Skeletal muscle satellite cell (primary cell): ENCODE results near the gene DNMBP.
"Not testable (repeated sequence)": the region's sequence is repeated elsewhere in the genome, so short reads cannot be mapped to it uniquely, and the experiment has no call there.

ENCODE experiments used
- H3K27me3 ChIP-seq: 2 replicates; pipeline ENCODE4 v1.7.0; 2013; ENCODE audit warnings: low read length; ENCODE audit not compliant: control insufficient read depth, insufficient read depth
- H3K36me3 ChIP-seq: 2 replicates; pipeline ENCODE4 v1.7.0; 2013; ENCODE audit warnings: mild to moderate bottlenecking, control low read depth, low read length; ENCODE audit not compliant: insufficient read depth
- H3K4me1 ChIP-seq: 2 replicates; pipeline ENCODE4 v1.7.0; 2013; ENCODE audit warnings: low read length; ENCODE audit not compliant: control insufficient read depth, insufficient read depth
- H3K4me2 ChIP-seq: 2 replicates; pipeline ENCODE4 v1.7.0; 2013; ENCODE audit warnings: mild to moderate bottlenecking, low read length
- H3K4me3 ChIP-seq: 2 replicates; pipeline ENCODE4 v1.7.0; 2013; ENCODE audit warnings: low read length
- H3K9ac ChIP-seq: 2 replicates; pipeline ENCODE4 v1.7.0; 2013; ENCODE audit warnings: mild to moderate bottlenecking, low read depth, low read length, moderate library complexity
- H3K9me3 ChIP-seq: replicated peaks from 2 replicates; pipeline ENCODE4 v1.7.0; 2013; ENCODE audit warnings: mild to moderate bottlenecking, control low read depth, low read length

Gene DNMBP

GRCh38 chr10:99849536-99849935 lies 160.2 kb downstream of the DNMBP start:
- Histone ChIP-seq H3K4me3 (no peak overlapping the region), H3K9me3 (no peaks in the 10 kb centered on the region), H3K27me3 (no peaks in the 10 kb centered on the region), H3K4me2 (no peak overlapping the region), H3K36me3 (no peaks in the 10 kb centered on the region), H3K9ac (no peak overlapping the region), H3K4me1 (peaks cover 10% of the 10 kb centered on the region)

- Histone ChIP-seq H3K4me3 (no peak overlapping the region), H3K4me2 (no peak overlapping the region), H3K36me3 (no peaks in the 10 kb centered on the region), H3K27me3 (no peaks in the 10 kb centered on the region), H3K4me1 (peaks cover 10% of the 10 kb centered on the region), H3K9me3 (no peaks in the 10 kb centered on the region), H3K9ac (no peak overlapping the region)
These were observed 160.7 kb downstream of the DNMBP start for GRCh38 chr10:99849057-99849456.

GRCh38 chr10:99845837-99846382 lies 163.8 kb downstream of the DNMBP start:
- Histone ChIP-seq H3K36me3 (no peaks in the 10 kb centered on the region), H3K4me2 (peak overlapping the region; percentile 74), H3K4me1 (peaks cover 10% of the 10 kb centered on the region), H3K9me3 (no peaks in the 10 kb centered on the region), H3K9ac (peak overlapping the region; percentile 2), H3K27me3 (no peaks in the 10 kb centered on the region), H3K4me3 (peak overlapping the region; percentile 46)

GRCh38 chr10:99844433-99844955 lies 165.3 kb downstream of the DNMBP start:
- Histone ChIP-seq H3K9ac (no peak overlapping the region), H3K4me1 (peaks cover 10% of the 10 kb centered on the region), H3K27me3 (no peaks in the 10 kb centered on the region)

GRCh38 chr10:99843310-99843709 lies 166.4 kb downstream of the DNMBP start:
- no peak overlapping the region for H3K4me2 ChIP-seq
- no peaks in the 10 kb centered on the region for H3K9me3 ChIP-seq
- H3K9ac ChIP-seq, result no peak overlapping the region
- H3K4me1 ChIP-seq, result peaks cover 10% of the 10 kb centered on the region
- H3K36me3 ChIP-seq, result no peaks in the 10 kb centered on the region
- H3K4me3 ChIP-seq, result no peak overlapping the region
- no peaks in the 10 kb centered on the region for H3K27me3 ChIP-seq

More at GRCh38 chr10:99844433-99844955, 165.3 kb downstream of the DNMBP start:
- Histone ChIP-seq H3K36me3 (no peaks in the 10 kb centered on the region), H3K9me3 (no peaks in the 10 kb centered on the region), H3K4me3 (no peak overlapping the region), H3K4me2 (no peak overlapping the region)

GRCh38 chr10:99841746-99842145 lies 168.0 kb downstream of the DNMBP start:
- no peak overlapping the region for H3K4me2 ChIP-seq
- H3K4me3 ChIP-seq, result no peak overlapping the region
- peaks cover 10% of the 10 kb centered on the region for H3K4me1 ChIP-seq
- H3K9me3 ChIP-seq, result no peaks in the 10 kb centered on the region
- no peaks in the 10 kb centered on the region for H3K36me3 ChIP-seq
- H3K27me3 ChIP-seq, result no peaks in the 10 kb centered on the region
- H3K9ac ChIP-seq, result no peak overlapping the region

GRCh38 chr10:99840859-99841258 lies 168.9 kb downstream of the DNMBP start:
- not testable (repeated sequence) for H3K27me3 ChIP-seq, H3K9ac ChIP-seq

GRCh38 chr10:99836711-99837110 lies 173.0 kb downstream of the DNMBP start:
- Histone ChIP-seq H3K27me3 (no peaks in the 10 kb centered on the region), H3K36me3 (no peaks in the 10 kb centered on the region), H3K4me3 (no peak overlapping the region), H3K4me1 (peaks cover 12% of the 10 kb centered on the region), H3K9ac (no peak overlapping the region), H3K9me3 (no peaks in the 10 kb centered on the region), H3K4me2 (no peak overlapping the region)

More at GRCh38 chr10:99840859-99841258, 168.9 kb downstream of the DNMBP start:
- not testable (repeated sequence) for H3K4me3 ChIP-seq, H3K4me1 ChIP-seq, H3K4me2 ChIP-seq, H3K36me3 ChIP-seq, H3K9me3 ChIP-seq

- Histone ChIP-seq H3K9me3 (no peaks in the 10 kb centered on the region), H3K4me3 (no peak overlapping the region), H3K9ac (no peak overlapping the region), H3K27me3 (no peaks in the 10 kb centered on the region), H3K4me1 (peaks cover 12% of the 10 kb centered on the region), H3K36me3 (no peaks in the 10 kb centered on the region), H3K4me2 (no peak overlapping the region)
These were observed 173.8 kb downstream of the DNMBP start for GRCh38 chr10:99835947-99836346.

GRCh38 chr10:99834410-99834809 lies 175.3 kb downstream of the DNMBP start:
- H3K36me3 ChIP-seq, result no peaks in the 10 kb centered on the region
- no peak overlapping the region for H3K9ac ChIP-seq
- no peak overlapping the region for H3K4me2 ChIP-seq
- no peak overlapping the region for H3K4me3 ChIP-seq
- H3K9me3 ChIP-seq, result no peaks in the 10 kb centered on the region
- peaks cover 12% of the 10 kb centered on the region for H3K4me1 ChIP-seq
- no peaks in the 10 kb centered on the region for H3K27me3 ChIP-seq

GRCh38 chr10:99832439-99832838 lies 177.3 kb downstream of the DNMBP start:
- no peaks in the 10 kb centered on the region for H3K36me3 ChIP-seq
- H3K9ac ChIP-seq, result no peak overlapping the region
- peaks cover 12% of the 10 kb centered on the region for H3K4me1 ChIP-seq
- no peaks in the 10 kb centered on the region for H3K9me3 ChIP-seq
- no peak overlapping the region for H3K4me3 ChIP-seq
- H3K4me2 ChIP-seq, result no peak overlapping the region
- H3K27me3 ChIP-seq, result no peaks in the 10 kb centered on the region

- Histone ChIP-seq H3K4me2 (no peak overlapping the region), H3K9me3 (no peaks in the 10 kb centered on the region), H3K36me3 (no peaks in the 10 kb centered on the region), H3K4me3 (no peak overlapping the region), H3K9ac (no peak overlapping the region), H3K4me1 (no peaks in the 10 kb centered on the region), H3K27me3 (no peaks in the 10 kb centered on the region)
These were observed 181.3 kb downstream of the DNMBP start for GRCh38 chr10:99828464-99828863.
